Activated T-cell treated with anti-CD3 and anti-CD28 coated beads, Interleukin-2, amount 50 U/mL, for 48 hours (primary cell): Measurements from ENCODE around the gene FBXO24.
A peak's percentile ranks its signal among the peaks of the same experiment; 100 is the strongest.

Experiments used
- DNase-seq, 2 experiments: peaks; one replicate each; pipeline ENCODE4 v3.0.0-alpha.2; 2020

FBXO24 gene

DNA sequence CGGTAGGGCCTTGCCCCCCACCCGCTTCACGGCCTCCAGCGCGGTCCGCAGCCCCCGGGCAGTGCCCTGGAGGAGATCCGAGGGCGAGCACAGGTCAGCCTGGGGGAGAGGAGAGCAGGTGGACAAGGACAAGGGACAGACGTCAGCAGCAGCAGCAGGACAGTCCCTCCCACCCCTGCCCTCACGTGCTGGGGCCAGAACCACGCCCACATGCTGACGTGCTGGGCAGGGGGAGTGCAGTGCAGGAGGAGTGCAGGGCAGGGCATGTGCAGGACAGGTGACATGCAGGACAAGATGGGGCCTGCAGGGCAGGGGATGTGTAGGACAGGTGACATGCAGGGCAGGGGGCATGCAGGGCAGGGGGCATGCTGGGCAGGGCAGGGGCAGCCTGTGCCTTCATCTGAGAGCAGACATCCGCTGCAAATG lies 10.9 kb upstream of the FBXO24 start:
- no peak for DNase-seq

DNA sequence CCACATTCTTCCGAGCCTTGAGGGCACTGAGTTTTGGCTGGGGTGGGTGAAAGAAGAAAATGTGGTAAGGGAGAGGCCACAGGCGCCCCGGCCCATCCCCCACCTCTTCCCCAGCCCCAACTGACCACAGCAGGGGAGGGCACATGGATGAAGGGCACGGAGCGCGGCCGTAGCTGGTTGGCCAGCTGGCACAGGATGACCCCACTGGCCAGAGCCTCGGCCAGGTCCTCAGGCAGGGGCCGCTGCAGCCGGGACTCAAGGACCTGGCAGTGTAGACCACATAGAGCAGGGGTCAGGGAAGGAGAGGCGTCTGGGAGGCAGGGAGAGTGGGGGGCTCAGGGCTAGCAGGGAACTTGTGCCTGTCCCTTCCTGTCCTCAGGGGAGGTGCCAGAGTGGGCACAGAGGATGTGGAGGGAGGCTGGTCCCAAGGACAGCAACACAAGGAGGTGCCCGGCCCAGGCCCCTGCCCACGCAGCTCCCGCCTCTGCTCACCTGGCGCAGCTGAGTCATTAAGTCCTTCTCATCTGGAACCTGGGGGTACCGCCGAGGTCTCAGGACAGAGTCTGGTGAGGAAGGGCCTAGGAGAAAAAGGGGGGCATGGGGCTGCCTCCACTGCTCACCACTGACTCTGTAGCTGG lies 10.3 kb upstream of the FBXO24 start:
- DNase-seq = no peak

DNA sequence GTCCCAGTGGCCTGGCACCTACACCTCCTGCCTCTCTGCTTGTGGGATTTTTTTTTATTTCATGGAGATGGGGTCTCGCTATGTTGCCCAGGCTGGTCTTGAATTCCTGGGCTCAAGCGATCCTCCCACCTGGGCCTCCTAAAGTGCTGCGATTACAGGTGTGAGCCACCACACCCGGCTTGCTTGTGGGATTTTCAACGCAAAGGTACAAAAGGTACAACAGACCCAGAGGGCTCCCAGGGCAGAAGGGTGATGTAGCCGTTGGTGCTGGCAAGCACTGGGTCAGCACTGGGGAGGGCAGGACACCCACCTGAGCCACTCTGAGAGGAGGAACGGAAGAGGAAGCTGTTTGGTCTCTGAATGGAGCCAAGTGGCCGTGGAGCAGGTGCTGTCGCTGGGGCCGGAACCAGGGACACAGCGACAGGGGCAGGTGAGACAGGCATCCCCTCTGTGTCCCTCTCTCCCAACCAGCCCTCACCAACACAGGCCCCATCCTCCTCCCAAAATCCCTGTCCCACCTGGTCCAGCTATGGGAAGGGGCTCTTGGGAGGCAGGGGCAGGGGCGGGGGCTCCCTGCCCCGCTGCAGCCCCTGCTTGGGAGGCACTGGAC lies 9.6 kb upstream of the FBXO24 start:
- DNase-seq = no peak

DNA sequence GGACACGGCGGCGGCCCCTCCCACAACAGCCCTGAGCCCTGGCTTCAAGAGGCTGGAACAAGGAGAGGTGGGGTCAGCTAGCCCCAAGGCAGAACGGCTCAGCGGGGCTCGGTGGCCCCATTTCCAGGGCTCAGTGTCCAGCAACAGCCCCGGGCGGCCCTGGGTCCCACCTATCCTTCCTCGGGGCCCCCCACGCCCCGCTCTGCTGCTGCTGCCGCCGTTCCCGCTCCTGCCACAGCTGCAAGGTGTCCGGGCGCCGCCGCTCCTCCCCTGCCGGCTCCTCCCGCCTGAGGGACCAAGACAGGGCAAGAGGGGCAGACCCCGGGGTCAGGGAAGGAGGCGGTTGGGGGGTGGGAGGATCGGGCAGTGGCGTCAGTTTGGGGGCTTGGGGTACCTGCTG lies 9.0 kb upstream of the FBXO24 start:
- DNase-seq = no peak

DNA sequence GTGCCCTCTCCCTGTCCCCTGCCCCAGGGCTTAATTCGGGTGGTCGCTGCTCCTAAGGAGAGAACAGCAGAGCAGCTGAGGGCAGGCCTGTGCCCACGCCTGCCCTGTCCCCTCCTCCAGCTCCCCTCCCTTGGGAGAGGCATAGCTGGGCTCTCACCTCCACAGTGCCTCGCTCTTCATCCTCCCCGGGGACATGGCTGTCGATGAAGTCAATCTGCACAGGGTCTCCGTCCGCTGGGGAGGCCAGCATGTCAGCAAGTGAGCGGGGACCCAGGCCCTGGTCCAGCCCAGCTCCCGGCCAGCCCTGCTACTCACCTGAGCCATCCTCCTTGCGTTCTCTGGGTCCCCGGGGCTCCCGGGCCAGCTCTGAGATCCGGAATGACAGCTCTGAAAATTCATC lies 8.6 kb upstream of the FBXO24 start:
- DNase-seq = no peak

DNA sequence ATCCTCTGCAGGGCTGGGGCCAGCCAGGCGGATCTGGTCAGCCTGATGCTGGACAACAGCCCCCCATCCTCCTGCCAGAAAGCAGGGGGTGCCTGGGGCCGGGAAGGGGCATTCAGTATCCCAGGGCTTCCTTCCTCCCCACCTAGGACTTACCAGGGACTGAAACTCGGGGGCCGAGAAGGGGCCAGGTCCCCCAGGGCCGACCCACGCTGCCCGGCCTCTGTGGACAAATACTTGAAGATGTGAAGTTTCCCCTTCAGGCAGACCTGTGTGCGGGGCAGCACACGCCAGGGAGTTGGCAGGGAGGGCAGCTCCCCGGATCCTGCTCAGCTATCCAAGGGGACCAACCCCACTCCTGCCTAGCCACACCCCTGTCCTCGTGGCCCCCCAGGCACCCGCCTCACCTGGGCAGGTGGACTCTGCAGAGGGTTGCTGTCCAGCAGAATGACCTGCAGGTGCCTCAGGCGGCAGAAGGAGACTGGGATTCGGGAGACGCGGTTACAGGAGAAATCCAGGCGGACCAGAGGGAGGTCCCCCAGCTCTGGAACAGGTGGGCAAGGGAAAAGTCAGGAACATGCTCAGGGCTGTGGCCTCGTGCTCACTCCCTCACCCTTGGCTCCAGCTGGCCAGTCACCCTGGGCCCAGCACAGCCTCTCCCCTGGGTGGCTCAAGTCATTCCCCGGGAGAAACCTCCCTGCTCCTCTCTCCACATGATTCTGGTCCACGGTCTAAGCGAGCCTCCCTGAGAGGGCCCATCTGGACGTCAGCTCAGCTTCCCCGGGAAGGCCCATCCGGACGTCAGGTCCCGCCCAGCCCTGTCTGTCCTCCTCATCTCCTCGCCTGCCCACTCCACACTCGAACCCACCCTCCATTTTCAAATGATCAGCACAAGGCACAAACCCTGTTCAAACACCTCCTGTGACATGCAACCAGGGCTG lies 7.6 kb upstream of the FBXO24 start:
- DNase-seq = no peak

DNA sequence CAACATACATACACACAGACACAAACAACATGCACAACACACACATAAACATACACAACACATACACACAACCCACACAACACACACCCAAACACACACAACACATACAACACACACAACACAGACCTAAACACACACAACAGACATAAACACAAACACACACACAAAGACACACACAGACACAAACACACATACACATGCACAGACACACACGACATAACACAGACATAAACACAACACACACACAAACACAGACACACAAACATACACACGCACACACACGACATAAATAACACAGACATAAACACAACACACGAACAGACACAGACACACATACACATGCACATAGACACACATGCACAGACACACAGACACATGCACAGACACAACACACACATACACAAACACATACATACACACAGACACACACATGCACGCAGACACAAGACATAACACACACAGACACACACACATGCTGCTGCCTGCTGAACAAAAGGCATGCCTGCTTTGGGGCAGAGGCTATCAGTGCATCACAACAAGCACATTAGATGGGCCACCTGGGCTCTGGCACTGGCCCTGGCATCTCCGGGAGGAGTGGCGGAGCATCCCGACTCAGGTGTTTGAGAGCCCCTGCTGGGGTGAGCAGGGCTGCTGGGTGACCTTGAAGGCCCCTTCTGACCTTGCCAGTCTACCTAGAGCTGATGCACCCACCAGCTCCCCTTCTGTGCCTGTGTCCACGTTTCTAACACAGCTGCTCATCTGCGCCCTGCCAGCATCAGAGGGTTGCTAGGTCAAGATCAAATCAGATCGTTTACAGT lies 5.5 kb upstream of the FBXO24 start:
- DNase-seq = no peak

DNA sequence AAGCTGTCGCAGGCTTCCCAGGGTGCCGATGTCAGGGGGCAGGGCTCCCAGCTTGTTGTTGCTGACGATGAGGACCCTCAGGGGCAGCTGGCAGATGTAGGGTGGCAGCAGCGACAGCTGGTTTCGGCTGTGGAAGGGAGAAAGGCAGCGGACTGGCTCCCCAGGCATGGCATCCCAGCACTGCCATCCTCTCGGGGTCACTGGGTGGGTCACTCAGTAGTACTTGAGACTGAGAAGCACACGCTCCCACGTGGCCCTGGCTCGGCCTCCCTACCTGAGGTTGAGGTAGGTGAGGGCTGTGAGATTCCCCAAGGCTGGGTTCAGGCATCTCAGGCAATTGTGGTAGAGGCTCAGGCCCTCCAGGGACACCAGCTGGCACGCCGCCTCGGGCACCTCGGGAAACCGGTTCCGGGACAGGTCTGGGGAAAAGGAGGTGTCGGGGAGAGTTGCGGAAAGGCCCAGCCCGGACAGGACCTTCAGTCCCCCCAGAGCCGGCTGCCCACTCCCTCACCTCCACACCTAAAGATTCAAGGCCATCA lies 4.0 kb upstream of the FBXO24 start:
- no peak for DNase-seq

DNA sequence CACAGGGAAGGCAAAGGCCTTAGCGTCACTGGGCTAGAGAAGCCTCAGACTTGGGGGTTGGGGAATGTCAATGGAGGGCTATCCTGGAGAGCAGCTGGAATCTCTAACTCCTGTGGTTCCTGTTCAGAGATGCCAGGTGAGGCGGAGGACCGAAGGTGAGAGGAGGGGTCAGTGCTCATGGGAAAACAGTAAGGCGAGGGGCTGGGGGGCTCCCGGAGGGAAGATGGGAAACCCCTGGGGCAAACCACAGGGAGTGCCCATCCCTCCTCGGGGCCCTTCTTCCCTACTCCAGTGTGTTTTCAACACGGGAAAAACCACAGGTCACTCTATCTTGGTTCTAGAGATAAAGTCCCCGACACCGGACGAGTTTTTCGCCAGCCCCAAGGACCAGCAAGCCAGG lies 3.5 kb upstream of the FBXO24 start:
- no peak for DNase-seq

DNA sequence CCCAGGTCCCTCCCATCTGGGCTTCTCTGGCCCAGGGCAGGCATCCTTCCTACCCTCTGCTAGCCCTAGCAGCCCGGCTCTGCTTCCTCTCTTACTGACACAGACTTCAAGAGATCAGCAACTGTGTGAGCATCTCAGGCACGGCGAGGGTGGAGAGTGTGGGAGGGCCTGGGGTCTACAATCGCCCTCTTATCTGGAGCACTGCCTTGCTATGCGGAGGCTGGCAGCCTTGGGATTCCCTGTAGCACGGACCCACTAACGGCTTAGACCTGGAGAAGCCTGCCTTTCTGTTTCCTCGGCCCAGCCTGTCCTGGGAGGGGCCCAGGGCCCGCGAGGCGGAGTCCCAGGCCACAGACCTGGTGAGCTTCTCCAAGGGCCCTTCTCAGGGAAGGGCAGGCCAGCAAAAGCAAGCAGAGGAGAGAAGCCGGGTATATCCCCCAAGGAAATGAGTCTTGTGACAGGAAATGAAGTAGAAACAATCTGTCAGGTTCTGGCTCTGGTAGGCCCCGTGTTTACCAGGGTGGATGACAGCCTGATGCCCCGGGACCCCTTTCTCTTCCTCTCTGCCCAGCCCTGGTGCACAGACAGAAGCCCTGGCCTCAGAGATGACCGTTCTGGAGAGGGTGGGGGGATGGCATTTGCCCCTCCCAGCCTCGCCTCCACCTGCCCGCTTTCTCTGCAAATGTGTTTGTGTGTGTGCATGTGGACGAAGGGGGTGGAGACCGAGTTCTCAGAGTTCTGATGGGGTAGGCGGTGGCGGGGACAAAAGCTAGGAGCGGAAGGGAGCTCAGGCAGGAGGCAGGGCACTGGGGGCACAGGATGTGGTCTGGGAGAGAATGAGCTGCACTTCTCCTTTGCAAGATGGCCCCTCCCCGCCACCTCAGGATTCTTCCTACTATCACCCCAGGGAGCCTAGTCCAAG lies 2.7 kb upstream of the FBXO24 start:
- DNase-seq = peak; percentile 80 to 81

DNA sequence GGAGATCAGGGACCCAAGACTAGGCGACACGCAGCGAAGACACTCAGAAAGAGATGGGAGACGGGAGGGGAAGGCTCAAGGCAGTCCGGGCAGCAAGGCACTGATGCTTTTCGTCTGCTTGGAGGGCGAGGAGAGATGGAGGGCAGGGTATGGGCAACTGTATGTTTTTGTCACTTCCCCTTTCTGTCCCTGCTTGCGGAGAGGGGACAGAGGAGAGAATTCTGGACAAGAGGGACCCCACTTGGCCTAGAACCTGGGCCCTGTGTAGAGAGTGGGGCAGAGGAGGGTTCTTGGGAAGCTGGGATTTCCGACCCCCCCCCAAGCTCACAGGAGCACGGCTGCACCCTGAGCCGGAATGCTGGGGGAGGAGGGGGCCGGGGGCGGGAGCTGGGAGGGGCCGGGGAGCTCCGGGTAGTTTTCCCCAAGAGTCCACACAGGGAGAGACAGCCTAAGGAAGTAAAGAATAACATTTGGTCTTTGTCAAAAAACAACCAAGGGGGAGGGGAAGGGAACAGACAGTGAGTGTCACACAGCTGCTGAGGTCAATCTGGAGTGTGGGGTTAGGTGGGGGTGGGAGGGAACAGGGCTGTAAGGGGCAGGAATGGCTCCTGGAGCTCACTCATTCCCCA lies 2.0 kb upstream of the FBXO24 start:
- DNase-seq = no peak

DNA sequence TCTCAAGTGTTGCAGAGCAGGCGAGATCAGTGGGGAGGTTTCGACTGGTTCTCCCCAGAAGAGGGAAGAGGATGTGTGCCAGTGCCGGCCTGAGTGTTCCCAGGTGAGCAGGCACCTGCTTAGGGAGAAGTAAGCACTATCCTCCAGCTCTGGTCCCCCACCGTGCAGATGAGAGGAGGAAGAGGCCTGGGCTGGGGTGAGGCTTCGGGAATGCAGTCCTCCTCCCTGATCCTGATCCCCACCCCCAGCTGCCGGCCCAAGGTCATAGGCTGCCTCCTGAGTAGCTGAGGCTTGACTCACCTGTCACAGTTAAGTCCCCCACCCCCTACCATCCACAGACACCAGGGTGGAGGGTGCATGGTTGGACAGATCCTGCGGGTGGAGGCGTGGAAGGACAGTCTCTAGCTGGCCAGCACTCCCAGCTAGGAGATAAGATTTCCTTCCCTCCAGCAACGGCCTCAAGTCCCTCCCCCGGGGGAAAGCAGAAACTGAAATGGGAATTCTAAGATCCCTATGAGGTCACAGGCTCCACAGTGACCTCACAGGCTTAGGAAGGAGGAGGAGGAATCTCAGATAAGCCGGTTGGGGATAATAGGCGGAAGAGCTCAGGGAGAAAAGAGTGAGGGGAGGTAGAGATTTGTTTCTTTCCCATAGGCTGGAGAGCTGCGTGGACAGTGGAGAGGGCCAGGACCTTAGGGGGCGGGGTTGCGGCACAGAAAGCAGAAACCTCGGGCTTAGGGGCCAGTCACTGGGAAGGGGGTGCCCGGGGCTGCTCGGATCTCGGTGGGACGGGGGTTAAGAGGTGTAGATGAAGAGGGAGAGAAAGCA lies 1.2 kb upstream of the FBXO24 start:
- DNase-seq = peak in 1 of 2 experiments; percentile 32

DNA sequence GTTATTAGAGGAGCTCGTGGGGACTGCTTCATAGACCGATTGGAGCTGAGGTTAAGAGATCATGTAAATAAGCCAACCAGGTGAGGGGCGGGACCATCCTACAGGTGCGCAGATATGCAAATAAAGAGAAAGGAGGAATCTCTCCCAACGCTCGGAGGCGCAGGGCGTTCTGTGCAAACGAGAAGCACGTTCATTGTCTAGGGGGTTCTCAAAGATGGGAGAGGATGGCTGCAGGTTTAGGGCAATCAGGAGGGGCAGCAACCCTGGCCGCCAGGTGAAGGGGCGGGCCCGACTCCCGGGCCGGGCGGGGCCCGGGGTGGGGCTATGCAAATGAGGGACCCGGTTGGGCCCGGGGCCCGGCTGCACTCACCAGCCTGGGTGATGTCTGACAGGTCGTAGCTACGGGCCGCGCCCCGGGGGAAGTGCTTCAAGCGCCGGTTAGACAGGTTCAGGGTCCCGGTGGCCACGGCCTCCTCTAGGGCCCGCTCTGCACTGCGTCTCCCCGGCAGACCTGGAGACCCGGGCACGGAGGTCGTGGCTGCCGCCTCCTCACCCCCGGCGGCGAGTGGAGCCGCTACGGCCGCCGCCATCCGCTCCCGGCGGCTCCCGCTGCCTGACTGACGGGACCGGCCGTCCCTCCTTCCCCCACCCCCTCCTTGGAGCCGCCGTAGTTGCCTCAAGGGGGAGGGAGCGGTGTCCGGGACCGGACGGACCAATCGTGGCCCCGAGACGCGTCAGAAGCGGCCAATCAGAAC lies 440 bp upstream of the FBXO24 start, which contains the start of gene LRCH4:
LRCH4 (minus strand) TSS at position 619 of the 755 bp plus-strand sequence; CDS start at position 590, 29 bp downstream.
- peak; percentile 69 to 77 for DNase-seq

DNA sequence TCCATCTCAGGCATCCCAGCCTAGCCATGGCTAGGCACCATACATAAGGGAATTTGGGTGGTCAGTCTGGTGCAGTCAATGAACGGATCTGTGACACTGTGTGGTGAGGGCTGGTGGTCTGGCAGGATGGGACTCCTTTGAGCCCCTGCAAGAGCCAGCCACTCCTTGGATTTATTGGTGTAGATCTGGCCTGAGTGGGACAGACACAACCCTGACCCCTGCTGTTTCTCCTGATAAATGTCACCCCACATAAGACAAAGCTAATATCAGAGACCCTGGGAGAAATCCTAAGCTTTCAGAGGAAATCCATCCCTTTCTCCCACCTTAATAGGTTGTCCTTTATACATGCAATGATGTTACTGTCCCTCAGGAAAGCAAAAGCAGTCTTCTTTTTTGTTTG lies 2.3 kb downstream of the FBXO24 start:
- DNase-seq = no peak

DNA sequence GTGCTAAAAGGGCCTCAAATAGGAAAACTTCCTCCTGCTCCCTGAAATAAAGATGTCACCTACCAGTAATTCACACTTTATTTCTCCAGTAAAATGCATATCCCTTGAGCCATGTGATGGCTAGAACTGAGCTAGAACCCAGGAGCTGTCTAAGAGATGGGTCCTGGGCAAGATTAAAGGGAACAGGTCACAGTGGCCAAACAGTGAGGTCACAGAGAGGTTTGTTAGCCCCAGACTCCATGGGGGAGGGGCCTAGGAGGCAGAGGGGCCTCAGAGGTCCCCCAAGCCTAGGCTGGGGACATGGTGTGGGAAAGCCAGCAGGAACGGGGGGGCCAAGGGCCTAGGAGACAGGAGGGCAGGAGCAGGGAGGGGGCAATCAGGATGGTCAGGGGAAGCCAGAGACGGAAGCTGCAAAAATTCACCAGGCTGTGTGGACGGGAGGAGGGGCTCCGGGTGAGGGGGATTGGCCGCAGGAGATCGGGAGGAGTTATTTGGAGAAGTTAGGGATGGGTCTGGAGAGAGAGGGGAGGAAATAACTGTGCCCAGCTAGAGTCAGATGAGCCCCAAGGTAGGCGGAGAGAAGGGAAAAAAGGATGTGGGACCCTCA lies 3.3 kb downstream of the FBXO24 start:
- no peak for DNase-seq

DNA sequence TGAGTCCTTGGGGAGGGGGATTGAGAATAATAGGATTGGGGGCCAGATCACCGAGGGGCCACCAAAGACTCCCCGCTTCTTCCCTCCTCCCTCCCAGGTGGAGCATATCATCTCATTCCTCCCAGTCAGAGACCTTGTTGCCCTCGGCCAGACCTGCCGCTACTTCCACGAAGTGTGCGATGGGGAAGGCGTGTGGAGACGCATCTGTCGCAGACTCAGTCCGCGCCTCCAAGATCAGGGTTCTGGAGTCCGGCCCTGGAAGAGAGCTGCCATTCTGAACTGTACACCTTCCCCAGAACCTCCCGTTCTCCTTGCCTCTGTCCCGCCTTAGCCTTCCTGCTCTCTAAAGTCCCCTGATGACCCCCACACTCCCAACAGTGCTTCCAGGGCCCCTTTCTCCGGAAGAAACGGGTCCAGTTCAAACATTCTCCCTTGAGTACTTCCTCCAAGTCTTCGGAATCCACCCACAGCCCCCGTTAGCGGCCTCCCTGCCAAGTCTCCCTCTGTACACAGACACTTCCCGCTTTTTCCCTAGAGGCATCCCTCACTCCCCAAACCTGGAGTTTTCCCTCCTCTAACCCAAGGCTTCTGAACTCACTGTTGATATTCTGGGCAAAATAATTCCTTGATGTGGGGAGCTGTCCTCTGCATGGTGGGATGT lies 4.1 kb downstream of the FBXO24 start:
- DNase-seq = no peak

DNA sequence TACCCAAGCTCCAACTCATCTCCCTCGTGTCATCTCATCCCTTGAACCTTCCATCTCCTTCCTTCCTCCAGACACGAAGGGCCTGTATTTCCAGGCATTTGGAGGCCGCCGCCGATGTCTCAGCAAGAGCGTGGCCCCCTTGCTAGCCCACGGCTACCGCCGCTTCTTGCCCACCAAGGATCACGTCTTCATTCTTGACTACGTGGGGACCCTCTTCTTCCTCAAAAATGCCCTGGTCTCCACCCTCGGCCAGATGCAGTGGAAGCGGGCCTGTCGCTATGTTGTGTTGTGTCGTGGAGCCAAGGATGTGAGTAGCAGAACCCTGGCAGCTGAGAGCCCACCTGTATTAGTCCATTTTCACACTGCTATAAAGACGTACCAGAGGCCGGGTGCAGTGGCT lies 5.5 kb downstream of the FBXO24 start:
- no peak for DNase-seq

DNA sequence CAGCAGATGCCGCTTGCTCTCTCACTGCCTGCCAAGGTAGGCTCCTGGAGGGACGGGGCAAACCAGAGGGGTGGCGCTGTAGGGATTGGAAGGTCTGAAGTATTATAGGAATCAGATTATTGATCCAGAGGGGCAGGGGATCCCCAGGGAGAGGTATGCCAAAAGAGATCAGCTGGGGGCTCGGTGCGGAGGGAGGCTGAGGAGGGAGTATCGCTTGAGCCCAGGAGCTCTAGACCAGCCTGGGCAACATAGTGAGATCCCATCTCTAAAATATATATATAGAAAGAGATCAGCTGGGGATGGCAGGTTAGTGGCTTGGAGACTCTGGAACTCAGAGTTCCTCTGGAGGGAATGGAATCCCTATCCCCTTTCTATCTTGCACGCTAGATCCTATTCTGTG lies 9.1 kb downstream of the FBXO24 start:
- DNase-seq = no peak
